Activated T-cell treated with anti-CD3 and anti-CD28 coated beads, Interleukin-2, amount 50 U/mL, for 4 hours (primary cell): ENCODE measurements around the gene GOLGA5. TPM values are rescaled to one million over a fixed set of nuclear protein-coding genes. Genes with fewer than 3 reads are reported as not detected.
"Not testable (repeated sequence)": the region's sequence is repeated elsewhere in the genome, so short reads cannot be mapped to it uniquely, and the experiment has no call there.

Experiments
- ATAC-seq, 2 donors: fragments of 200-7000 bp; cut with Tn5 transposase; one replicate each; pipeline ENCODE4 v1.10.0; 2021
- DNase-seq: peaks from one replicate; pipeline ENCODE4 v3.0.0-alpha.2; 2020
- H3K27me3 Mint-ChIP-seq: one replicate; pipeline ENCODE4 v1.8.0; 2021; ENCODE audit warnings: low read depth, mixed read lengths
- H3K36me3 Mint-ChIP-seq: one replicate; pipeline ENCODE4 v1.8.0; 2022; ENCODE audit warnings: mixed read lengths; ENCODE audit not compliant: insufficient read depth
- H3K4me1 Mint-ChIP-seq: one replicate; pipeline ENCODE4 v1.8.0; 2021; ENCODE audit warnings: low read depth, mixed read lengths
- H3K4me3 Mint-ChIP-seq: one replicate; pipeline ENCODE4 v1.8.0; 2021; ENCODE audit warnings: mild to moderate bottlenecking, moderate library complexity, mixed read lengths
- H3K9me3 Mint-ChIP-seq: one replicate; pipeline ENCODE4 v1.8.0; 2021; ENCODE audit warnings: mixed read lengths
- total RNA-seq, 3 donors: library from RNA; stranded (reverse); gene quantifications; one replicate each; pipeline ENCODE4 v1.2.1, GENCODE V29; 2021

Gene GOLGA5
- total RNA-seq, 3 donors from 2014 or later, result 12.8 to 16.5 (median 16.4) TPM

DNA sequence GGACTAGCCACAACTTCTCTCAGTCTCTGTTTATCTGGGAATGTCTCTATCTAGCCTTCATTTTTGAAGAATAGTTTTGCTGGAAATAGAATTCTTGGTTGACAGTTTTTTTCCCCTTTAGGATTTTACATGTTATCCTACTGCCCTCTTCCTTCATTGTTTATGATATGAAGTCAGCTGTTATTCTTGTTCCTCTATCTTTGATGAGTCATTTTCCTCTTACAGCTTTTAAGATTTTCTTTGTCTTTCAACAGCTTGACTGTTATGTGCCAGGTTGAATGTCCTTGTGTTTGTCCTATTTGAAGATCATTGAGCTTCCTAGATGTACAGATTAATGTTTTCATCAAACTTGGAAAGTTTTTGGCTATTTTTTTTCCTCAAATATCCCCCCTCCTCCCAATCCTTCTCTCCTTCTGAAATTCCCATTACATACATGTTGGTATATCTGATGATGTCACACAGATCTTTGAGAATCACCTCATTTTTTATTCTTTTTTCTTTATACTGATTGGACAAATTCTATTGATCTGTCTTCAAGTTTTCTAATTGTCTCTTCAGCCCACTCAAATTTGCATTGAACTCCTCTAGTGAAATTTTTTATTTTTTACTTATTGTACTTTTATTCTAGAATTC, 4.5 kb upstream of the GOLGA5 start:
- Mint-ChIP-seq H3K4me3 (no peak overlapping the region), H3K9me3 (peaks cover 24% of the 10 kb centered on the region), H3K4me1 (peaks cover 8% of the 10 kb centered on the region), H3K27me3 (no peaks in the 10 kb centered on the region), H3K36me3 (peaks cover 12% of the 10 kb centered on the region)
- DNase-seq, result no peak
- ATAC-seq, result no peak

DNA sequence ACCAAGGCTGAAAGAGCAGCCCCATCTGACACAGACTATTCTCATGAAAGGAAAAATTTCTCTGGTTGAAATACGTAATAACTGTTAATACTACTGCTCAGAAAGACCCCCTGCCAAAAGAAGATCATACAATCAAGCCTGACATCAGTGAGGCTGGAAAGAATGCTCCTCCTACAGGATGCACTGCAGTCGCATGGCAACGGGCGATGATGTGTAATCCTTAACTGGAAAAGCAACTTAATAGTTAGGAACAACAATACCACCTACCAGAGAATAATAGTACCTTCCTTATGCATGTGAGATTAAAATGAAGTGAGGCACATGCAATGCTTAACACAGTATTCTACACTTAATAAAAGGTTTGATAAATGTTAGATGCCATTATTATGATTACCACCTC, 1.2 kb upstream of the GOLGA5 start:
- Mint-ChIP-seq H3K4me1 (peaks cover 30% of the 10 kb centered on the region), H3K27me3 (no peaks in the 10 kb centered on the region), H3K4me3 (no peak overlapping the region), H3K9me3 (peaks cover 24% of the 10 kb centered on the region), H3K36me3 (peaks cover 19% of the 10 kb centered on the region)
- DNase-seq (no peak), ATAC-seq (no peak)

DNA sequence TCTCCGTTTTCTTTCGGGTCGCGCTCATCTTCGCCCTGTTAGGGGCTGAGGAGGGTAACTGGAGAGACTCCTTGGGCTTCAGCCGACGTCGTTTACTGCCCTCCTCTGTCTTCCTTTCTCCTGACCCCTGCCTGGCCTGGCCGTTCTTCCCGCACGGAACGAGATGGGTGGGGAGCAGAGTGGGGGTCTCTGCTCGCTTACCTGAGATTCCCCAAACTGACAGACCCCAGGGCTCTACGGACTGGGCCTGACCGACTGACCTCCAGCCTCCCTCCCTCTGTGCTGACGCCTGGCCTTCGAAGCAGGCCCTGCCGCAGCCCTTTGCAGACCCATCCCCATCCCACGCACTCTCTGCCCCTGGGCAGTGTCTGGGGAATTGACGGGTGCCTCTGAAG, 439 bp downstream of the GOLGA5 start:
- H3K36me3 Mint-ChIP-seq, result peaks cover 20% of the 10 kb centered on the region
- no peaks in the 10 kb centered on the region for H3K27me3 Mint-ChIP-seq
- H3K4me1 Mint-ChIP-seq, result peaks cover 35% of the 10 kb centered on the region
- H3K4me3 Mint-ChIP-seq, result peak overlapping the region; percentile 97
- no peak for ATAC-seq
- no peak for DNase-seq
- peaks cover 16% of the 10 kb centered on the region for H3K9me3 Mint-ChIP-seq

DNA sequence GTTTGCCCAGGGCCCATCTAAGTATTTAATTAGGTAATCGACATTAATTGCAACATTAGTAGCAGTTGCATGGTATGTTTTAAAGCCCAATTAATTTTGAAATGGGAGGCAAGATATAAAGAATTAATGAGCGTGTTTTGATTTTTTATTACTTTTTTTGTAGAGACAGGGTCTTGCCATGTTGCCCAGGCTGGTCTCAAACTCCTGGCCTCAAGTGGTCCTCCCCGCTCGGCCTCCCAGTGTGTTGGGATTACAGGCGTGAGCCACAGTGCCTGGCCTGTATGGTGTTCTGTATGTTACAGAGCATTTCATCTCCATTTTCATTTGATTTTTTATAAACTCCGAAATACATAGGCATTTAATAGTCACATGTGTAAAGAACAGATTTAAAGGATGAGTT, 856 bp downstream of the GOLGA5 start:
- Mint-ChIP-seq H3K9me3 (peaks cover 12% of the 10 kb centered on the region), H3K4me1 (peaks cover 38% of the 10 kb centered on the region), H3K4me3 (peak overlapping the region; percentile 97), H3K27me3 (no peaks in the 10 kb centered on the region), H3K36me3 (peaks cover 21% of the 10 kb centered on the region)
- no peak for DNase-seq
- no peak for ATAC-seq

DNA sequence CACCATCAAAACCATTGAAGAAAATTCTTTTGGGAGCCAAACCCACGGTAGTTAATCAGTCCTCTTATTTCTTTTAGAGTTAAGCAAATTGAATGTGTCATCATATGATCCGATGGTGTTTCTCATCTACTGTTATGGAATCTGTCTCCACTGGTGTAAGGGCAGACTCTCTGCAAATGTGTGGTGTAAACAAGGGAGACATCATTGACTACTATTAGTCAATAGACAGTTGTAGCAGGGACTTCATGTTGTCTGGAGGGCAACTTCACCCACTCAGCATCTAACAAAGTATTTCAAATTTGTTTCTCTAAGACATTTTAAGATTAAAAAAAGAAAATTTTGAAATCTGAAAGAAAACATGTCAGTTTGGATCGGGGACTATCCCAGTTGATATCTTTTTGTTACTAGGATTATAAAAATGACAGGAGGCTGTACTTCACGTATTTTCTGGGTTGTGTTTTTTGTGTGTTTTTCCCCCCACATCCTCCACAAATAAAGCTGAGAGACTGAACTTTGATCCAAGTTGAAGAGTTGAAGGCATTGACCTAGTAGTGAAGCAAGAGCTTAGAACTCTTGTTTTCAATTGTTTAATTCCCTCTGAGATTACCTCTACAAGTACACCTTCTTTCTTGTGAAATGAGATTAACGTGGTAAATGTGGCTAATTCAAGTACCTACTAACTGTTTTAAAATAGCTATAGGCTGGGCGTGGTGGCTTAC, 4.0 kb downstream of the GOLGA5 start:
- Mint-ChIP-seq H3K36me3 (peaks cover 40% of the 10 kb centered on the region), H3K4me1 (peaks cover 61% of the 10 kb centered on the region), H3K27me3 (no peaks in the 10 kb centered on the region), H3K4me3 (no peak overlapping the region), H3K9me3 (peaks cover 5% of the 10 kb centered on the region)
- ATAC-seq, result no peak
- DNase-seq, result no peak

DNA sequence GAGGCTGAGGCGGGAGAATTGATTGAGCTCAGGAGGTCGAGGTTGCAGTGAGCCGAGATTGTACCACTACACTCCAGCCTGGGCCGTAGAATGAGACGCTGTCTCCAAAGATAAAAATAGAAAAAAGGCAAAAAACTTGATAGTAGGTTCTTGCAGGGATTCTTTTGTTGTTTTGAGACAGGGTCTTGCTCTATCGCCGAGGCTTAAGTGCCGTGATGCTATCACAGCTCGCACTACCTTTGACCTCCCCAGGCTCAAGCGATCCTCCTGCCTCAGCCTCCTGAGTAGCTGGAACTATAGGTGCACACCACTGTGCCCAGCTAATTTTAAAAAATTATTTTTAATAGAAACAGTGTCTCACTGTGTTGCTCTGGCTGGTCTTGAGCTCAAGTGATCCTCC, 4.7 kb downstream of the GOLGA5 start:
- Mint-ChIP-seq H3K4me1 (peaks cover 60% of the 10 kb centered on the region), H3K9me3 (peaks cover under 1% of the 10 kb centered on the region), H3K4me3 (no peak overlapping the region), H3K36me3 (peaks cover 44% of the 10 kb centered on the region), H3K27me3 (no peaks in the 10 kb centered on the region)
- ATAC-seq (no peak), DNase-seq (no peak)

DNA sequence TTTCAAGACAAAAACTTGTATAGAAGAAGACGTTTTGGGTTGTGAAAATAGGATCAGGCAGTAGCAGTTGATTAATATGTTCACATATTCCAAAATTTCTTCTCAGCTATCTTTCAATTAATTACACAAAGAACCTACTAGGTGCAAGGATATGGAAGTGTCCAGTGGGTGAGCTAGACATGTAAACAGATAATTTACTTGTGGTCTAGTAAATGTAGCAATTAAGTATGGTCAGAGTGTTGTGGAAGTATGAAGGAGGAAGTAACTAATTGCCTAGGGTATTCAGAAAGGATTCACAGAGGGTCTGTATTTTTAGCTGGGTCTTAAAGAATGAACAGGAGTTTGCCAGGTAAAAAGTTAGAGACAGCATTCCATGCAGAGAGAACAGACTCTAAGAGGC, 5.9 kb downstream of the GOLGA5 start:
- no peak for DNase-seq
- ATAC-seq, result no peak
- H3K4me3 Mint-ChIP-seq, result no peak overlapping the region
- peaks cover 60% of the 10 kb centered on the region for H3K4me1 Mint-ChIP-seq
- H3K27me3 Mint-ChIP-seq, result no peaks in the 10 kb centered on the region
- H3K9me3 Mint-ChIP-seq, result no peaks in the 10 kb centered on the region
- H3K36me3 Mint-ChIP-seq, result peaks cover 47% of the 10 kb centered on the region

DNA sequence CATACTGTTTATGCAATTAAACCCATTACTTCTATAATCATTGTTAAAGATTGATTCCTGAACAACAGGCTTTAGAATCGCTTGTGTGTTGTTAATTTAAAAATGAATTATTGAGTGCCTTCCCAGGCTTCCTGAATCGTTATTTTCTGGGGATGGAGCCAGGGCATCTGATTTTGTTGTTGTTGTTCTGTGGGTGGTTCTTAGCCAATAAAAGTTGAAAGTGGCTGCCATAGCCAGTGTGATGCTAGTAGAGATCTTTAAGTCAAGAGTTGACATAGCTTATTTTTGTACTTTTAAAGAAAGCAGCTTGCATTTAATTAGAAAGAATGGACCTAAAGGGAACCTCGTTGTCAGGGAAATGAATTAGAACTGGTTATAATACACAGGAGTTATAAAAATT, 6.4 kb downstream of the GOLGA5 start:
- peaks cover 53% of the 10 kb centered on the region for H3K36me3 Mint-ChIP-seq
- peak overlapping the region; percentile 52 for H3K4me3 Mint-ChIP-seq
- peaks cover 60% of the 10 kb centered on the region for H3K4me1 Mint-ChIP-seq
- no peaks in the 10 kb centered on the region for H3K9me3 Mint-ChIP-seq
- no peak for DNase-seq
- no peaks in the 10 kb centered on the region for H3K27me3 Mint-ChIP-seq
- ATAC-seq, result no peak

DNA sequence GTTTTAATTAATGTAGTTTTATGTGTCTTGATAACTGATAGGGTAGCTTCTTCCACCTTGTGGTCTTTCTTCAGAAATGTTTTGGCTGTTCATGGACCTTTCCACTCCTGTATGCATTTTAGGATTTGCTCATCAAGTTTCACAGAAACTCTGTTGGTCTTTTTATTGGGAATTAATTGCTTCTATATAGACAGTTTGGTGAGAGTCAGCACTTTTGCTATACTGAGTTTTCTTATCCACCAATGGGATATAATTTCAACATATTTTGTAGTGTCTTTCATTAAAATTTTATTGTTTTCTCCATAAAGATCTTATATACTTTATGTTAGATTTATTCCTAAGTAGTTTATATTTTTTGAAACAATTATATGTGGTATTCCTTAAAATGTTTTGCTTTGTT, 7.8 kb downstream of the GOLGA5 start:
- no peak for ATAC-seq
- H3K27me3 Mint-ChIP-seq, result no peaks in the 10 kb centered on the region
- DNase-seq, result no peak
- H3K36me3 Mint-ChIP-seq, result peaks cover 55% of the 10 kb centered on the region
- H3K9me3 Mint-ChIP-seq, result no peaks in the 10 kb centered on the region
- peaks cover 54% of the 10 kb centered on the region for H3K4me1 Mint-ChIP-seq
- peak overlapping the region; percentile 59 for H3K4me3 Mint-ChIP-seq

DNA sequence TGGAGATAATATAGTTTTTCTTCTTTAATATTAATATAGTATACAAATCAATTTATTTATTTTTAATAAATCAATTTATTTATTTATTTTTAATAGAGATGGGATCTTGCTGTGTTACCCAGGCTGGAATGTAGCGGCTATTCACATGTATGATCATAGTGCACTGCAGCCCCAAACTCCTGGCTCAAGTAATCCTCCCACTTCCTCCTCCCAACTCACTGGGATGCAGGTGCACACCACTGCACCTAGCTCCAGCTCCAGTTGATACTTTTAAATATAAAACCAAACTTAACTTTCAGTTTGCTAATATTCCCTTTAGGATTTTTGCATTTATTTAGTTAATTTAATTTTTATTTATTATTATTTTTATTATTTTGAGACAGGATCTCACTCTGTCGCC, 8.6 kb downstream of the GOLGA5 start:
- H3K36me3 Mint-ChIP-seq, result peaks cover 55% of the 10 kb centered on the region
- no peak for ATAC-seq
- no peaks in the 10 kb centered on the region for H3K9me3 Mint-ChIP-seq
- no peak overlapping the region for H3K4me3 Mint-ChIP-seq
- peaks cover 49% of the 10 kb centered on the region for H3K4me1 Mint-ChIP-seq
- no peaks in the 10 kb centered on the region for H3K27me3 Mint-ChIP-seq
- DNase-seq, result no peak

DNA sequence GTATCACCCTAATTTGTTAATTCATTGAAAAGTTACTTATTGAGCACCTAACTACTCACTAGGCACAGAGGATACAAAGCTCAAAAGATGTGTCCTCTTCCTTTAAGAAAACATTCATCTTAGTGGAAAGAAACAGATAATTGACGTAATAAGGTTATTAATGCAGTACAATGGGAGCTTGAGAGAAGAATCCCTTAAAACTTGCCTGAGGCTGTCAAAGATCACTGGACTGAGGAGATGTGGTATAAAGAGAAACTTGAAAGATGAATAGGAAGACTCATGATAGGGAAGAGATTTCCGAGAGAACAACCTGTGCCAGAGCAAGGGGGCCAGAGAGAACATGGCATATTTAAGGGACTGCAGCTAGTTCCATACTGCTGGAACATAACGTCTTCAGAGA, 19.1 kb downstream of the GOLGA5 start:
- H3K9me3 Mint-ChIP-seq, result no peaks in the 10 kb centered on the region
- peaks cover 30% of the 10 kb centered on the region for H3K36me3 Mint-ChIP-seq
- DNase-seq (no peak), ATAC-seq (no peak)
- no peak overlapping the region for H3K4me3 Mint-ChIP-seq
- no peaks in the 10 kb centered on the region for H3K27me3 Mint-ChIP-seq
- H3K4me1 Mint-ChIP-seq, result no peaks in the 10 kb centered on the region

DNA sequence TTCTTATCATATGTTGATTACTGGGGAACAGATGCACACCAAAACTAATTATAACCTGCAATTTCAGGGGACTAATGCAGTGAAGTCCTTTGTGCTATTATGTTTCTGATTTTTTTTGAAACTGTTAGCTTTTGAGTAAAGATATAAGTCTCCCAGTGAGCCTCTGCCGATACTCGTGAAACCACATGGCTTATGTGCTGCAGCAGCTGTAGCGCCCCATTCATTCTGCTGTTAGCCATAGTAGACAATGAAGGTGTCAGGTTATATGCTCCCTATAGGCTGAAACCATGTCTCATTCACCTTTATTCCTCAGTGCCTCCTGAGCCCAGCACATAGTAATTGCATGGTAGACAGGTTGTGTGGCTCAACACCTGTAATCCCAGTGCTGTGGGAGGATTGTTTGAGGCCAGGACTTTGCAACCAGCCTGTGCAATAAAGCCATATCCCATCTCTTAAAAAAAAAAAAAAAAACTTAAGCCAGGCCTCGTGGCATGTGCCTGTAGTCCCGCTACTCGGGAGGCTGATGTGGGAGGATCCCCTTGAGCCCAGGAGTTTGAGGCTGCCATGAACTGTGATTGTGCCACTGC, 25.0 kb downstream of the GOLGA5 start:
- Mint-ChIP-seq H3K4me3 (no peak overlapping the region), H3K9me3 (no peaks in the 10 kb centered on the region), H3K36me3 (peaks cover 41% of the 10 kb centered on the region), H3K27me3 (no peaks in the 10 kb centered on the region), H3K4me1 (no peaks in the 10 kb centered on the region)
- no peak for DNase-seq
- no peak for ATAC-seq

DNA sequence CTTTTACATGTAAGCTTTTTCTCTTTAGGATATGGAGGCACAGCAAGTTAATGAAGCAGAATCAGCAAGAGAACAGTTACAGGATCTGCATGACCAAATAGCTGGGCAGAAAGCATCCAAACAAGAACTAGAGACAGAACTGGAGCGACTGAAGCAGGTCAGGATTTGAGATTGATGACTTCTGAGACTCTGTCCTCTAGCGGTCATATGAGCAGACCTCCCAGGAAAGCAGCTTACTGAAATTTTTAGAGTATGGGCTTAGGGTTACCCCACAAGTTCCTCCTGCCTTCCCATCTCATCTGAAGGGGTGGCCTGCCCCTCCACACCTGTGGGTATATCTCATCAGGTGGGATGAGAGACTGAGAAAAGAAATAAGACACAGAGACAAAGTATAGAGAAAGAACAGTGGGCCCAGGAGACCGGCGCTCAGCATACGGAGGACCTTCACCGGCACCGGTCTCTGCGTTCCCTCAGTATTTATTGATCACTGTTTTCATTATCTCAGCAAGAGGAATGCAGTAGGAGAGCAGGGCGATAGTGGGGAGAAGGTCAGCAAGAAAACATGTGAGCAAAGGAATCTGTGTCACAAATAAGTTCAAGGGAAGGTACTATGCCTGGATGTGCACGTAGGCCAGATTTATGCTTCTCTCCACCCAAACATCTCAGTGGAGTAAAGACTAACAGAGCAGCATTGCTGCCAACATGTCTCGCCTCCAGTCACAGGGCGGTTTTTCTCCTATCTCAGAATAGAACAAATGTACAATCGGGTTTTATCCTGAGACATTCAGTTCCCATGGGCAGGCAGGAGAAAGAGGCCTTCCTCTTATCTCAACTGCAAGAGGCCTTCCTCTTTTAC, 25.8 kb downstream of the GOLGA5 start:
- H3K4me1 Mint-ChIP-seq, result not testable (repeated sequence)

DNA sequence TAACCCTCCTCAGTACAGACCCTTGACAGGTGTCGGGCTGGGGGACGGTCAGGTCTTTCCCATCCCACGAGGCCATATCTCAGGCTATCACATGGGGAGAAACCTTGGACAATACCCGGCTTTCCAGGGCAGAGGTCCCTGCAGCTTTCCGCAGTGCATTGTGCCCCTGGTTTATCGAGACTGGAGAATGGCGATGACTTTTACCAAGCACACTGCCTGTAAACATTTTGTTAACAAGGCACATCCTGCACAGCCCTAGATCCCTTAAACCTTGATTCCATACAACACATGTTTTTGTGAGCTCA, 26.4 kb downstream of the GOLGA5 start:
- H3K36me3 Mint-ChIP-seq, result peaks cover 43% of the 10 kb centered on the region
- H3K9me3 Mint-ChIP-seq, H3K4me3 Mint-ChIP-seq: not testable (repeated sequence)

More for the DNA sequence above, 25.8 kb downstream of the GOLGA5 start:
- not testable (repeated sequence) for DNase-seq, ATAC-seq, H3K4me3 Mint-ChIP-seq, H3K27me3 Mint-ChIP-seq, H3K9me3 Mint-ChIP-seq
- peaks cover 46% of the 10 kb centered on the region for H3K36me3 Mint-ChIP-seq

More for the DNA sequence above, 26.4 kb downstream of the GOLGA5 start:
- not testable (repeated sequence) for H3K4me1 Mint-ChIP-seq, DNase-seq, H3K27me3 Mint-ChIP-seq, ATAC-seq
